ENCODE data around the gene AMMECR1.

AMMECR1 gene

DNA sequence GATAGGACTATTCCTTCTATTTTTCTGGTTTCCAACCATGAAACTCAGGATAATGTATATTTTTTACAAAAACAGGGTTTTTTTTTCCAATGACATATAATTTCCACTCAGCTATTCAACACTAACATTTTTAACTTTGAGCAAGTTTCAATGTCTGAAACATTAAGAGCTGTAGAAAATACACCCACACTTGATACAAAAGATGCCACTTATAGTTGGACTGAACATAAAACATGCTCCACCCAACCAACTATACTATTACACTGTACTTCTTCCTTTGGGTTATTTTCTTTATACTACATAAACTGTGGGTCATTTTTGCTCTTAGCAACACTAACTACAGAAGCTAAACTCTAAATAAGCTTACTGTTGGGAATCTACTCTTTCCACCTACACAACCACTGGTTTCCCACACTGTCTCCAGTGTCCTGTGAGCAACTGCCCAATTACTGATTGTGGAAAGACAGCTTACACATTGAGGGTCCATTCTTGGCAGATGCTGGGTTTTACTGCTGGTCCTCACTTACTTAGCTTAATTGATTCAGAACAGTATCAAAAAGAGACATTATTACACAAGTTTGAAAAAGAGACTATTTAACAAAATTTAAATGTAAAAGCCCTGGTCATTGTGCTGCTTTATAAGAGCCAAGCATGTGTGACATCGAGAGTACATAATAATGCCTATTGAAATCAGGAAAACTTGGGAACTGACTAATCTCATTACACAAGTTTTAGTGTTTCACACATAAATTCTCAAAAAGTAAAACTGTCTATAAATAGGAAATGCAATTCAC is 6.3 kb downstream of the AMMECR1 start:
- in situ Hi-C loops (cut with MboI; ENCODE audit: low sequenced_read_pairs): no loop called here

- in situ Hi-C loops (cut with MboI; ENCODE audit: low sequenced_read_pairs): no loop called here
Observed at GRCh38 chrX:110310896-110311295, 7.0 kb downstream of the AMMECR1 start.

DNA sequence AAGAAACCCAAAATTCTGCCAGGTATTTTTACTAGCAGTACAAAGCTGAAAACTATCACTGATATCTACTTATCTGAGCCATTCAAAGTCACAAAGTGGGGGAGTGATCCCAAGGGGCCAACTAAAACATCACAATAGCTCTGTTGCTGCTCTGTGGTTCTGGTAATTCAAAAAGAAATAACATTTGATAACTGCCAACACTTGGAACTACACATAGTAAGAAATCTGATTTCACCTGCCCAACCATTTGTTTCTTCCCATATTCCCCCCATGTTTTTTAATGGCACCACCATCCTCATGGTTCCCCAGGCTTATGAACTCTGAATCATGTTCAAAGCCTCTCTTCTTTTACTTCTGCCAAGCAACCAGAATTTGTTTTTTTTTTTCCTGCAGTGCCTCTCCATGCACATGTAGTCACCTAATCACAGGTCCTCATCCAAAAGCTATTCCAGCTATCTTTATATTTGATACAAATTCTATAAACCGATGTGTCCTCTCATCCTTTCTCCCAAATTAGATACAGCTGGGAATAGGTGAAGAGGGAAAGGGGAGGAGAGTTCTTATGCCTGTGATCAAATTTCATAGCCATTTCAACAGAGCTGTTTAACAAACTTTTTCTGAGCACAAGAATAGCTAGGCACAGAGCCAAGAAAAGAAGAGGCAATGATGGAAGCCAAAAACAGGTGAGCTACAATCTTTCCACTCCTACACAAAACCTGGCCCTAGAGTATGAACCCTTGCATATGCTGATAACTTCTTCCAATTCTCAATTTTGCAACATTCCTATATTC is 7.7 kb downstream of the AMMECR1 start:
- in situ Hi-C loops (cut with MboI; ENCODE audit: low sequenced_read_pairs): no loop called here

DNA sequence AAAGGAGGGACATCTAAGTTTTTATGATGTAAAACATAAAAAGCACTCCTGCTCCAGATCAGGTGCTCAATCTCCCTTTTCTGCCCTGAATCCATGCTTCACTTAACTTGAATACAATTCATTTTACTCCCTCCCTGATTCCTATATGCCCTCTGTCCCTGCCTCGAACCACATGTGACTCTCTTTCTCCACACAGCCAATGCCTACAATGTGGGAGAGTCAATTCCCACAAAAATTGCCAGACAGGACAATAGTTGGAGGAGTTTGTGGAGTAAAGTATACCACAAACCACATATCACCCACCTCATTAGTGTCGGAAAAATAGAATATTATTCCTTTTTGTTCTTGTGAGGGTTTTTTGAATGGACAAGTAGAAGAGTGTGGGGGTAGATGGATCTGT is 9.7 kb downstream of the AMMECR1 start:
- in situ Hi-C loops (cut with MboI; ENCODE audit: low sequenced_read_pairs): no loop called here

- in situ Hi-C loops (cut with MboI; ENCODE audit: low sequenced_read_pairs): no loop called here
Observed at GRCh38 chrX:110304884-110305283, 13.0 kb downstream of the AMMECR1 start.

- in situ Hi-C loops (cut with MboI; ENCODE audit: low sequenced_read_pairs): no loop called here
Observed at GRCh38 chrX:110304371-110304770, 13.5 kb downstream of the AMMECR1 start.

DNA sequence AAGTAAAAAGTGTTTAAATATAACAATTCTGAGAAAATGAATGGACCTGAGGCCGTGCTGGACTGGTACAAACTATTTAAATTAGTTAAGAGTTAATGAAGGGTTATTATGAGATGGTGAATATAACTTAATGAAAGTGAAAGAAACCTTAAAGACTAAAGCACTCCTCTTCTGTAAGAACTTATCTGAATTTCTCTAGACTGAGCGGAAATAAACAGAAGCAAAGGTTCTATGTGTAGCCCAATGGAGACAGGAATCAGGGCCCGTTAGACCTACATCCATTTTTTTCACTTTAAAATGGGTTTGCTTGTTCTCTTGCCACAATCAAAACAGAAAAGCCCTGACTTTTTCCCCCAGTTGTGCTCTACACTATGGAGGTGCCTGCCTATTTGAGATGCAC is 14.9 kb downstream of the AMMECR1 start:
- in situ Hi-C loops (cut with MboI; ENCODE audit: low sequenced_read_pairs): no loop called here

GRCh38 chrX:110301194-110301593 is 16.7 kb downstream of the AMMECR1 start:
- in situ Hi-C loops (cut with MboI; ENCODE audit: low sequenced_read_pairs): no loop called here

DNA sequence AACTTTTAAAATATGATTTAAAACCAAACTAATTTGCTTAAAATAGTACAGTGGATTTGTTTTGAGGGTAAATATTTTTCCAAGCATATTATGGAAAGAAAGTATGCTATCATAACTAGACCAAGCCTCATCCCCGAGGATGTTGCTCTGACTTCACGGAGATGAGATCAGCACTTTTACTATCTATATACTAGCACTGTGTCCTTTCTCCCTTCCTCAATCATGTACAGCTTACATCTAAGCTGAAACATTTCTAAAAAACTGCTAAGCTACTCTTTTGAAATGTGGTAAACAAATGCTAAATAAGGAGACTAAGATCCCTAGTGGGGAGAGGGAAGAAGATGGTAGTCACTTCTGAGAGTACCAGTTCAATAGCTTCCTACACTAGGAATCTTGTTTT is 23.8 kb downstream of the AMMECR1 start:
- in situ Hi-C loops (cut with MboI; ENCODE audit: low sequenced_read_pairs): no loop called here

DNA sequence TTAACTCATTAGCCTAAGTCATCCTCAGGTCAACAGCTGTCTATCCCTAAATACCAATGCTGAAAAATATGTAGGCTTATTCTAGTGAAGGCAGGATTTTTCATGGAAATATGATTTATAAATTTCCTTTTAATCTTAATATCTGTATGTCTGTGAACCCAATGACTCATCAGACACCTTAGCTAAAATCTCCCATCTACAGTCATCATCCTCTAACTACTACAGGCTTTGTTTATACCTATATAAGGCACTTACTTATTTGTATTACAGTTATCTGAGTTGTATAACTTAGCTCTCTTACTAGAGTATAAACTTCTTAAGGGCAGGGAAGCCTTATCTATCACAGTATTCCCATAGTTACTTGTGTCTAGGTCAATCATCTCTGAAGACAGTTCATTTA is 24.2 kb downstream of the AMMECR1 start:
- in situ Hi-C loops (cut with MboI; ENCODE audit: low sequenced_read_pairs): no loop called here

DNA sequence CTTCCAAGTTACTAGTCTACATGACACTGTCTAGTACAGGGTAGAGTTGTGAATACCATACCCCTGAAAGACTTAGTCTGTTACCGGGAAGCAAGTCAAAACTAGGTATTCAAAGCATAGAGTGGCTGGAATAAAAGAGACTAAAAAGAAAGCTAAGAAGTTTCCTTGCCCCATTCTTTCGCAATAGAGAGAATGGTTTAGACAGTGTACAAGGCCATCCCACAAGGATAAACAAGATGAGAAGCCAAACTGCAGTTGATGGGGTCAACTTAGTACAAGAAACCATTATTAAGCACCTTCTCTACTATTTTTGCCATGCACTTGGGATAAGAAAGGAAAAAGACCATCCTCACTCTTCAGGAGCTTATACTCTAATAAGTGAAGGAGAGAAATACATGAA is 30.3 kb downstream of the AMMECR1 start:
- in situ Hi-C loops (cut with MboI; ENCODE audit: low sequenced_read_pairs): no loop called here

- in situ Hi-C loops (cut with MboI; ENCODE audit: low sequenced_read_pairs): no loop called here
Observed at GRCh38 chrX:110286106-110286505, 31.8 kb downstream of the AMMECR1 start.

DNA sequence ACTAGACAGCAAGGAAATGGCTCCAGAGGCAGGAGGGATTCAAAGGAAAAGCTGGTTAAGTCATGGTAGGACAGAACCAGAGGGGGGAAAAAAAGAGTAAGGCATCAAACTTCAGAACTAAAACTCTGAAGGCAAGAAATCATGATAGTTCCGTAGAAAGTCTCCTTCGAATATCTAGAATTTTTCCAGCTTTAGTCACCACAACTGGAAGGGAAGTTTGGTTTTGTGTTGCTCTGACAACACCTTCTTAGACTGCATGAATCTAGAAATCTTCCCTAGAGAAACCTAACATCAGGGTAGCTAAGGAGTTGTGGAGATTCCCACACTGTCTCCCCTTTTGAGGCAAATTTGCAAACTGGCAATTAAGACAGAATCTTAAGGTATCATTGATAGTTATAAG is 33.7 kb downstream of the AMMECR1 start:
- in situ Hi-C loops (cut with MboI; ENCODE audit: low sequenced_read_pairs): no loop called here

DNA sequence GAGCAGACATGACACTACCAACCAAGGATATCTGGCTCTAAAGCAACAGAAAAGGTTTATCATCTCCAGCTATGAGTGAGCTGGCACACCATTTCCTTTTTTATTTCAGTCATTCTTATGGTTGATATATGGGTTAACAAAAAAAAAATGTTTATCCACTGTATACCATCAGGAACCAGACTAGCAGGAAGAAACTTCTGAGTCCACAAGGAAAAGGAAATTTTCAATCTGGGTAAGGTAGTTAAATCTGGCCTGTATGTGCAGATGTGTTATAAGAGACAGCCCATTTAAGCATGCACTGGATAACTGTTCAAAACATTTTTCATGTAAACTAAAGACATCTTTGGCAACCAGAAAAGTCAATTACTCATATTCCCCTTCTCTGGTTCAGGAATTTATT is 35.0 kb downstream of the AMMECR1 start:
- in situ Hi-C loops (cut with MboI; ENCODE audit: low sequenced_read_pairs): no loop called here

- in situ Hi-C loops (cut with MboI; ENCODE audit: low sequenced_read_pairs): no loop called here
Observed at GRCh38 chrX:110281377-110281776, 36.5 kb downstream of the AMMECR1 start.

- in situ Hi-C loops (cut with MboI; ENCODE audit: low sequenced_read_pairs): no loop called here
Observed at GRCh38 chrX:110280954-110281353, 36.9 kb downstream of the AMMECR1 start.

- in situ Hi-C loops (cut with MboI; ENCODE audit: low sequenced_read_pairs): no loop called here
Observed at GRCh38 chrX:110277609-110278008, 40.3 kb downstream of the AMMECR1 start.

GRCh38 chrX:110276778-110277177 is 41.1 kb downstream of the AMMECR1 start:
- in situ Hi-C loops (cut with MboI; ENCODE audit: low sequenced_read_pairs): no loop called here

DNA sequence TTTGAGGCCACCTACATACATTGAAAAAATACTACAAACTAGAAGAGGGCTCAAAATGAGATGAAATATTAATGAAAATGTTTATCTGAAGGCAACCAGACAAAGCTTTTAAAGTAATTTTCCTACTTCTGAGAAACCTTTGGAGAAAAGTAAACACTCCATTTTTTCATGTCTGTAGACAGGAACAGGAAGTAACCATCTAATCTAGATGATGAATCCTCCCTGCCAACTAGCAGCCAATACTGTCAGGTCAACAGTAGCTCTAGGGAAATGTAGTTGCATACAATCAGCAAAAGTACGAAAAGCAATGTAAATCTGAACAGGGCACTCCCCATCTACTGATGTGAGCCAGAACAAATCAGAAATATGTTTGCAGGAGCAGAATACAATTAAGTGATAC is 49.0 kb downstream of the AMMECR1 start:
- in situ Hi-C loops (cut with MboI; ENCODE audit: low sequenced_read_pairs): no loop called here

DNA sequence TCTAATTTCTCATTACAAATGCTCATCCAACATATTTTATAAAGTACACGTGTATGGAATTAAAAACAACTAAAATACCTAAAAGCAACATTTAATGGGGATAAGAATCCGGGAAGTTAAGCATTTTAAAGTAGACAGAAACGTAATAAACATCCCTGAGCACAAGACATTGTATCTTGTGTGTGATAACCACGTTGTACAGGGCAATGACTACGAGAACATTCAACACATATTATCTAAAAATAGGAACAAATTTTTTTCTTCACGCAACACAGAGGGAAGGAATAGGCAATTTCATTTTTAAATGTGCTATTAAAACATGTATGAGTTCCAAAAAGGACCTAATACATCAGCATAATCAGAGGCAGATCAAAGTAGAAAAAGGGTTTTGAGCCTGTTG is 49.5 kb downstream of the AMMECR1 start:
- in situ Hi-C loops (cut with MboI; ENCODE audit: low sequenced_read_pairs): no loop called here

DNA sequence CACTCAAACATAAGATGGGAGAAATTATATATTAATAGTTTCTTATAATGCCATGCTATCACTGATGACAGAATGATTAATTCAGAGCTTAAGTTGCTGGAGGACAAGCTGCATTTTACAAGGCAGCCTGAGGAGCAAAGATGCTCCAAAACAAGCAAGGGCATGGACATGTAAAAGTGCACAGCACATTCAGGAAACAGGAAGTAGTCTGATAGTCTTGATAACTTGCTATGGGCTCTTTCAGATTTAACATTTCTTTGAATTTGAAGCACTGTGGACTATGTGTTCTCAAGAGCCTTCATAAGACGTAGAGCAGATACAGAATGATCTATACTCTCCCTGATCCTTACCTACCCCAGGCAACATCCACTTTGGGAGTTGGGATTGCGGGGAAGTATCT is 50.0 kb downstream of the AMMECR1 start:
- in situ Hi-C loops (cut with MboI; ENCODE audit: low sequenced_read_pairs): no loop called here

DNA sequence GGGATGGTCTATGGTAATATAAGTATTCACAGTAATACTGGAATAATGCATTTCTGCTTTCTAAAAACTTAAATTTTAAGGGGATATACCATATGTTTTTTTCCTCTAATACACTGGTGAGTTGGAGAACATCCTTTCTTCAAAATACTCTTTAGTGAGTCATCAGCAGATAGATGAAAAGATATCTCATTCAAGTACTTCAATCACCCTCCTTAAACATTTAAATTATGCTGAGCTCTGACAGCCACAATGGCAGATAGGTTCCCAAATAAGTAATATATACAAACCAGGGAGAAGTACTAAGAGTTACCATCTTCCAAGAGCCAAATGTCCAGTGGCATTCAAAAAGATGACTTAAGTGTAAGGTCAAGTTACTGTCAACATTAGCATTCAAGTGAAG is 52.2 kb downstream of the AMMECR1 start:
- in situ Hi-C loops (cut with MboI; ENCODE audit: low sequenced_read_pairs): no loop called here
